SK-N-SH treated with all-trans-retinoic acid at 6 μM for 48 hours (cell line): ENCODE measurements around the gene SSBP4.

Experiments used
- CREB5 ChIP-seq: fragments of 250-450 bp; sonication (Bioruptor Pico); IDR thresholded peaks from 2 replicates; pipeline ENCODE4 v1.5.1; 2020; ENCODE audit warnings: low read depth, mild to moderate bottlenecking, moderate library complexity
- CSDC2 ChIP-seq: fragments of 250-450 bp; sonication (Bioruptor Pico); IDR thresholded peaks from 2 replicates; pipeline ENCODE4 v1.5.0; 2020; ENCODE audit warnings: mild to moderate bottlenecking, moderate library complexity
- PATZ1 ChIP-seq: fragments of 250-450 bp; sonication (Bioruptor Pico); IDR thresholded peaks from 2 replicates; pipeline ENCODE4 v1.8.0; 2020; ENCODE audit warnings: mild to moderate bottlenecking, moderate library complexity, borderline replicate concordance
- TOX ChIP-seq: fragments of 250-450 bp; sonication (Bioruptor Pico); IDR thresholded peaks from 2 replicates; pipeline ENCODE4 v1.8.0; 2021; ENCODE audit warnings: mild to moderate bottlenecking, moderate library complexity, borderline replicate concordance
- ZFP3 ChIP-seq: fragments of 250-450 bp; sonication (Bioruptor Pico); IDR thresholded peaks from 2 replicates; pipeline ENCODE4 v1.5.0; 2020; ENCODE audit warnings: mild to moderate bottlenecking, moderate library complexity
- ZNF70 ChIP-seq: fragments of 450-650 bp; formaldehyde crosslinking; IDR thresholded peaks from 2 replicates; pipeline ENCODE4 v1.5.0; 2020; ENCODE audit warnings: mild to moderate bottlenecking, moderate library complexity

- TF ChIP-seq CREB5, result no peak
- TF ChIP-seq CSDC2, result no peak
- TF ChIP-seq PATZ1 (CRISPR knock-in tag), result no peak
- no peak for TF ChIP-seq TOX (CRISPR knock-in tag)
- TF ChIP-seq ZNF70 (CRISPR knock-in tag), result no peak
- no peak for TF ChIP-seq ZFP3 (CRISPR knock-in tag)
Measured at GRCh38 chr19:18456279-18456678, 37.1 kb downstream of the SSBP4 start.
